HCT116 (cell line): ENCODE data around the gene MCCD1. TPM values are rescaled to one million over a fixed set of nuclear protein-coding genes. Genes with fewer than 3 reads are reported as not detected.

Experiments
- ATAC-seq: fragments of 200-7000 bp; cut with Tn5 transposase; 2 replicates; pipeline ENCODE4 v1.9.1; 2020; ENCODE audit warnings: mild to moderate bottlenecking, moderate library complexity
- BruUV-seq: library from RNA; stranded (reverse); fragments of 400-500 nt; replicated peaks from 2 replicates; lab custom pipeline; 2021; lab: Mats Ljungman, UMichigan
- CTCF ChIA-PET: fragments of 300-600 bp; sonication (Branson Sonifier 250); formaldehyde crosslinking; loops from one replicate; lab custom pipeline; 2021; ENCODE audit warnings: antibody characterized with exemption; lab: Charles Lee
- POLR2A ChIA-PET: fragments of 300-600, 350-600 bp; sonication (Branson Sonifier 250); formaldehyde crosslinking; loops from one replicate; lab custom pipeline; 2021; ENCODE audit warnings: antibody characterized with exemption; lab: Charles Lee
- RAD21 ChIA-PET, 2 experiments: fragments of 300-600 bp; sonication (Branson Sonifier 250); formaldehyde crosslinking; loops; one replicate each; lab custom pipeline; 2023; ENCODE audit warnings: low total read pairs in 2 of 2; ENCODE audit not compliant: uncharacterized antibody in 2 of 2, unreplicated experiment in 2 of 2, low non-redundant PET in 1 of 2; lab: Charles Lee
- DNase-seq: peaks from one replicate; pipeline ENCODE4 v3.0.0-alpha.2; 2010; ENCODE audit warnings: low read depth, low spot score
- H2AFZ ChIP-seq: fragments of 200-600 bp; shearing (Covaris generic), sonication (generic); 2 replicates; pipeline ENCODE4 v1.6.1; 2017; ENCODE audit warnings: low read depth, mixed run types, mixed read lengths, antibody characterized with exemption, low read length; ENCODE audit not compliant: poor library complexity, severe bottlenecking
- H3K27ac ChIP-seq: 2 replicates; pipeline ENCODE4 v1.5.1; 2012; ENCODE audit warnings: low read depth, low read length
- H3K27me3 ChIP-seq: fragments of 200-600 bp; sonication (generic); 2 replicates; pipeline ENCODE4 v1.6.1; 2016; ENCODE audit warnings: mixed run types, low read length, mixed read lengths; ENCODE audit not compliant: insufficient read depth
- H3K36me3 ChIP-seq, 2 experiments: fragments of 200-500 bp in 1 of 2; fragments of 200-600 bp in 1 of 2; sonication (Bioruptor generic) in 1 of 2; sonication (generic) in 1 of 2; 2 replicates each; pipeline versions ENCODE4 v1.5.1 to v1.6.1; 2014 to 2016; ENCODE audit warnings: low read length in 2 of 2, inconsistent platforms in 1 of 2, mixed read lengths in 1 of 2, mixed run types in 1 of 2; ENCODE audit not compliant: insufficient read depth in 2 of 2, control insufficient read depth in 1 of 2
- H3K4me1 ChIP-seq, 2 experiments: fragments of 200-600 bp in 1 of 2; sonication (generic) in 1 of 2; 2 replicates each; pipeline versions ENCODE4 v1.5.1 to v1.6.1; 2012 to 2017; ENCODE audit warnings: low read length in 2 of 2, inconsistent platforms in 1 of 2, mild to moderate bottlenecking in 1 of 2, mixed read lengths in 1 of 2, mixed run types in 1 of 2, moderate library complexity in 1 of 2; ENCODE audit not compliant: insufficient read depth in 2 of 2, control insufficient read depth in 1 of 2
- H3K4me2 ChIP-seq: fragments of 200-600 bp; sonication (generic); 2 replicates; pipeline ENCODE4 v1.6.1; 2017; ENCODE audit warnings: mixed run types, low read length, mixed read lengths
- H3K4me3 ChIP-seq, 2 experiments: fragments of 200-600 bp in 1 of 2; sonication (generic) in 1 of 2; replicated peaks in 1 of 2; 2 replicates each; pipeline ENCODE4 v1.5.1; 2011 to 2016; ENCODE audit warnings: low read length in 2 of 2, control low read depth in 1 of 2, low read depth in 1 of 2, mild to moderate bottlenecking in 1 of 2, mixed read lengths in 1 of 2, mixed run types in 1 of 2
- H3K79me2 ChIP-seq: fragments of 200-600 bp; sonication (generic); 2 replicates; pipeline ENCODE4 v1.6.1; 2017; ENCODE audit warnings: mild to moderate bottlenecking, mixed run types, low read length, moderate library complexity, mixed read lengths; ENCODE audit not compliant: insufficient read depth
- H3K9ac ChIP-seq: fragments of 200-600 bp; sonication (generic); 2 replicates; pipeline ENCODE4 v1.6.1; 2016; ENCODE audit warnings: low read length, mixed read lengths
- H3K9me2 ChIP-seq: fragments of 200-600 bp; sonication (generic), shearing (Covaris generic); 2 replicates; pipeline ENCODE4 v1.6.1; 2017; ENCODE audit warnings: mixed run types, mild to moderate bottlenecking, moderate library complexity; ENCODE audit not compliant: insufficient read depth
- H3K9me3 ChIP-seq, 2 experiments: fragments of 200-500 bp in 1 of 2; fragments of 200-600 bp in 1 of 2; sonication (Bioruptor generic) in 1 of 2; sonication (generic) in 1 of 2; 2 replicates each; pipeline ENCODE4 v1.6.1; 2014 to 2017; ENCODE audit warnings: low read length in 2 of 2, mixed read lengths in 2 of 2, inconsistent platforms in 1 of 2, low read depth in 1 of 2, mild to moderate bottlenecking in 1 of 2, mixed run types in 1 of 2, moderate library complexity in 1 of 2; ENCODE audit not compliant: control insufficient read depth in 1 of 2, insufficient read depth in 1 of 2
- H4K20me1 ChIP-seq: fragments of 200-600 bp; sonication (generic), shearing (Covaris generic); 2 replicates; pipeline ENCODE4 v1.6.1; 2017; ENCODE audit warnings: mixed run types, mild to moderate bottlenecking, moderate library complexity; ENCODE audit not compliant: insufficient read depth
- ATF3 ChIP-seq: IDR thresholded peaks from 2 replicates; pipeline ENCODE4 v1.6.1; 2012
- EGR1 ChIP-seq: IDR thresholded peaks from 2 replicates; pipeline ENCODE4 v1.6.1; 2012; ENCODE audit warnings: low read depth
- POLR2A ChIP-seq: IDR thresholded peaks from 2 replicates; pipeline ENCODE4 v1.7.0; 2011; ENCODE audit warnings: borderline replicate concordance; ENCODE audit not compliant: insufficient read depth, insufficient read length; ENCODE audit errors: extremely low read depth
- RAD21 ChIP-seq: IDR thresholded peaks from 2 replicates; pipeline ENCODE4 v1.6.1; 2012; ENCODE audit warnings: low read depth, mild to moderate bottlenecking
- REST ChIP-seq: IDR thresholded peaks from 2 replicates; pipeline ENCODE4 v1.6.1; 2012; ENCODE audit warnings: low read depth
- TCF7L2 ChIP-seq: IDR thresholded peaks from 2 replicates; pipeline ENCODE4 v1.7.0; 2011; ENCODE audit warnings: borderline replicate concordance, inconsistent platforms; ENCODE audit not compliant: insufficient read depth, insufficient read length; ENCODE audit errors: extremely low read depth
- ZFX ChIP-seq: fragments of 450-650 bp; IDR thresholded peaks from 2 replicates; pipeline ENCODE4 v1.6.1; 2017
- intact Hi-C: fragments of 100-400 bp; cut with micrococcal nuclease; formaldehyde crosslinking; loops from 2 replicates; pipeline ENCODE4 v1.10.0; 2022
- total RNA-seq: library from RNA; stranded (reverse); gene quantifications from one replicate; pipeline ENCODE4 v1.2.1, GENCODE V29; 2021; ENCODE audit not compliant: unreplicated experiment

MCCD1 gene
- total RNA-seq, 1 experiment from 2014 or later = not detected

GRCh38 chr6:31567531-31568370 is 39.0 kb downstream of the MCCD1 start:
- ChIA-PET RAD21 (no interaction called here), POLR2A (interaction anchor here (1.2 kb wide), 1 partner anchor 25 kb away, joined by 3 read pairs; the partner anchor contains the start of gene NCR3), CTCF (interaction anchor here (1.7 kb wide), 1 partner anchor 13 kb away, joined by 6 read pairs; no protein-coding TSS in a partner anchor)
- H3K9me2 ChIP-seq = no peaks in the 10 kb centered on the region
- no peak overlapping the region for H2AFZ ChIP-seq
- H3K27me3 ChIP-seq = no peaks in the 10 kb centered on the region
- intact Hi-C loops = no loop called here
- no peaks in the 10 kb centered on the region for H3K4me1 ChIP-seq
- H3K27ac ChIP-seq = no peak overlapping the region
- ATAC-seq (no peak), DNase-seq (no peak)
- H3K9ac ChIP-seq = no peak overlapping the region
- H3K79me2 ChIP-seq = no peaks in the 10 kb centered on the region
- no TSS peak for BruUV-seq
- H3K36me3 ChIP-seq = no peaks in the 10 kb centered on the region
- no peak overlapping the region for H3K4me2 ChIP-seq
- TF ChIP-seq POLR2A = no peak
- no peak for TF ChIP-seq EGR1
- TF ChIP-seq ZFX = no peak
- TF ChIP-seq TCF7L2 = no peak
- TF ChIP-seq ATF3 = no peak
- TF ChIP-seq REST = no peak
- no peak for TF ChIP-seq RAD21
- H3K9me3 ChIP-seq = no peaks in the 10 kb centered on the region
- no peaks in the 10 kb centered on the region for H4K20me1 ChIP-seq
- H3K4me3 ChIP-seq = no peak overlapping the region
